AG10803 (cell line): Measurements from ENCODE around the gene VWA3B.

Experiments
- DNase-seq: peaks from one replicate; pipeline ENCODE4 v3.0.0; 2010; ENCODE audit warnings: low read depth
- H3K4me3 ChIP-seq: 2 replicates; pipeline ENCODE4 v1.5.1; 2011; ENCODE audit warnings: mild to moderate bottlenecking, low read length, control low read depth
- CTCF ChIP-seq: conservative IDR thresholded peaks from 2 replicates; pipeline ENCODE4 v1.5.1; 2011; ENCODE audit warnings: mild to moderate bottlenecking, low read length, control low read depth, inconsistent platforms

Gene VWA3B

GRCh38 chr2:98348066-98348561, 261.1 kb downstream of the VWA3B start:
- TF ChIP-seq CTCF = no peak
- H3K4me3 ChIP-seq = no peak overlapping the region
- DNase-seq = no peak

- no peak for DNase-seq
- no peak for TF ChIP-seq CTCF
- no peak overlapping the region for H3K4me3 ChIP-seq
These were observed 263.4 kb downstream of the VWA3B start for GRCh38 chr2:98350411-98350810.

- DNase-seq = no peak
- no peak overlapping the region for H3K4me3 ChIP-seq
- no peak for TF ChIP-seq CTCF
These were observed 268.9 kb downstream of the VWA3B start for GRCh38 chr2:98355881-98356280.

- TF ChIP-seq CTCF = no peak
- no peak for DNase-seq
- H3K4me3 ChIP-seq = no peak overlapping the region
These were observed 269.8 kb downstream of the VWA3B start for GRCh38 chr2:98356729-98357128.

- H3K4me3 ChIP-seq = no peak overlapping the region
- no peak for TF ChIP-seq CTCF
- DNase-seq = no peak
These were observed 270.9 kb downstream of the VWA3B start for GRCh38 chr2:98357849-98358248.

GRCh38 chr2:98359986-98360385, 273.0 kb downstream of the VWA3B start:
- no peak for DNase-seq
- no peak for TF ChIP-seq CTCF
- no peak overlapping the region for H3K4me3 ChIP-seq
